OCI-LY7 (cell line): ENCODE data around the gene HAUS6. TPM values are rescaled to one million over a fixed set of nuclear protein-coding genes. Genes with fewer than 3 reads are reported as not detected.

Experiments
- BruUV-seq: library from RNA; stranded (reverse); fragments of 400-500 nt; replicated peaks from 2 replicates; lab custom pipeline; 2021; lab: Mats Ljungman, UMichigan
- CTCF ChIA-PET: fragments of 300-600 bp; sonication (Branson Sonifier 250); formaldehyde crosslinking; loops from one replicate; lab custom pipeline; 2022; ENCODE audit warnings: antibody characterized with exemption; ENCODE audit not compliant: unreplicated experiment; lab: Charles Lee
- POLR2A ChIA-PET: fragments of 300-600 bp; sonication (Branson Sonifier 250); formaldehyde crosslinking; loops from one replicate; lab custom pipeline; 2022; ENCODE audit warnings: antibody characterized with exemption; lab: Charles Lee
- DNase-seq: peaks from one replicate; pipeline ENCODE4 v3.0.0-alpha.2; 2015; ENCODE audit warnings: low spot score
- H2AFZ ChIP-seq: fragments of 200-600 bp; sonication (generic), shearing (Covaris generic); 2 replicates; pipeline ENCODE4 v1.6.1; 2014; ENCODE audit warnings: mild to moderate bottlenecking, antibody characterized with exemption, low read length, moderate library complexity
- H3K27ac ChIP-seq: fragments of 200-600 bp; sonication (generic); 2 replicates; pipeline ENCODE4 v1.5.1; 2014; ENCODE audit warnings: mixed run types, low read depth, mild to moderate bottlenecking, moderate library complexity, low read length, inconsistent platforms; ENCODE audit not compliant: poor library complexity, severe bottlenecking
- H3K36me3 ChIP-seq: fragments of 200-600 bp; sonication (generic); 2 replicates; pipeline ENCODE4 v1.6.1; 2014; ENCODE audit warnings: mild to moderate bottlenecking, antibody characterized with exemption, low read length, moderate library complexity, mixed read lengths; ENCODE audit not compliant: insufficient read depth
- H3K4me1 ChIP-seq: fragments of 200-600 bp; sonication (generic); 2 replicates; pipeline ENCODE4 v1.5.1; 2014; ENCODE audit warnings: mild to moderate bottlenecking, low read length; ENCODE audit not compliant: insufficient read depth, poor library complexity, severe bottlenecking
- H3K4me2 ChIP-seq: fragments of 200-600 bp; sonication (generic); 2 replicates; pipeline ENCODE4 v1.6.1; 2014; ENCODE audit warnings: mild to moderate bottlenecking, low read length
- H3K4me3 ChIP-seq: fragments of 200-600 bp; sonication (generic); 2 replicates; pipeline ENCODE4 v1.5.1; 2014; ENCODE audit warnings: mild to moderate bottlenecking, low read depth, low read length; ENCODE audit not compliant: poor library complexity, severe bottlenecking
- H3K79me2 ChIP-seq: fragments of 200-600 bp; sonication (generic); 2 replicates; pipeline ENCODE4 v1.6.1; 2016; ENCODE audit warnings: low read depth, mild to moderate bottlenecking, low read length, moderate library complexity, mixed read lengths; ENCODE audit not compliant: insufficient read depth
- H3K9me2 ChIP-seq: fragments of 200-600 bp; sonication (generic); 2 replicates; pipeline ENCODE4 v1.6.1; 2016; ENCODE audit warnings: mild to moderate bottlenecking, low read length, mixed read lengths; ENCODE audit not compliant: insufficient read depth
- H3K9me3 ChIP-seq: fragments of 200-600 bp; sonication (generic); 2 replicates; pipeline ENCODE4 v1.6.1; 2014; ENCODE audit warnings: mild to moderate bottlenecking, mixed run types, low read length, mixed read lengths
- H4K20me1 ChIP-seq: fragments of 200-600 bp; sonication (generic); 2 replicates; pipeline ENCODE4 v1.6.1; 2014; ENCODE audit warnings: mild to moderate bottlenecking, antibody characterized with exemption, low read length, moderate library complexity, mixed read lengths; ENCODE audit not compliant: insufficient read depth
- CTCF ChIP-seq: fragments of 200-600 bp; sonication (generic); conservative IDR thresholded peaks from 2 replicates; pipeline ENCODE4 v1.5.1; 2014; ENCODE audit warnings: mild to moderate bottlenecking, antibody characterized with exemption, low read length, moderate library complexity, mixed read lengths
- EZH2phosphoT487 ChIP-seq: fragments of 200-600 bp; sonication (generic); IDR thresholded peaks from 2 replicates; pipeline ENCODE4 v1.6.1; 2018; ENCODE audit warnings: low read depth, borderline replicate concordance, mild to moderate bottlenecking, mixed run types, antibody characterized with exemption, low read length, moderate library complexity, mixed read lengths
- intact Hi-C: fragments of 100-400 bp; cut with micrococcal nuclease; formaldehyde crosslinking; loops from one replicate; pipeline ENCODE4 v1.10.0; 2022; ENCODE audit not compliant: unreplicated experiment
- total RNA-seq, 2 experiments: library from RNA; depleted of rRNA in 1 of 2; stranded (reverse); fragments of >200 nt in 1 of 2; shearing (Covaris generic) in 1 of 2; gene quantifications; 2 replicates each; pipeline ENCODE4 v1.2.3, GENCODE V29; 2014 to 2022

HAUS6 gene
- total RNA-seq, 2 experiments from 2014 or later = 25.7 to 31.5 TPM

- Histone ChIP-seq H3K9me2 (no peaks in the 10 kb centered on the region), H4K20me1 (no peaks in the 10 kb centered on the region), H3K4me3 (no peak overlapping the region), H3K4me2 (no peak overlapping the region), H3K27ac (no peak overlapping the region), H3K9me3 (0 out of 2 replicates have a peak, but pooled peaks cover 4% of the 10 kb centered on the region), H2AFZ (no peak overlapping the region), H3K36me3 (peaks cover 96% of the 10 kb centered on the region), H3K79me2 (no peaks in the 10 kb centered on the region), H3K4me1 (no peaks in the 10 kb centered on the region)
- TSS peak; percentile 14 for BruUV-seq
- POLR2A ChIA-PET = interaction anchor here (0.6 kb wide), 1 partner anchor 18 kb away, joined by 3 read pairs; no protein-coding TSS in a partner anchor
- no peak for DNase-seq
- intact Hi-C loops = no loop called here
- CTCF ChIA-PET = no interaction called here
- TF ChIP-seq EZH2phosphoT487 (no peak), CTCF (no peak)
Observed at GRCh38 chr9:19074836-19075235, 27.9 kb downstream of the HAUS6 start.

- DNase-seq = no peak
- Histone ChIP-seq H3K36me3 (peaks cover 98% of the 10 kb centered on the region), H3K4me2 (no peak overlapping the region), H4K20me1 (no peaks in the 10 kb centered on the region), H3K9me3 (0 out of 2 replicates have a peak, but pooled peaks cover 4% of the 10 kb centered on the region), H3K4me1 (no peaks in the 10 kb centered on the region), H3K27ac (no peak overlapping the region), H3K79me2 (no peaks in the 10 kb centered on the region), H3K9me2 (no peaks in the 10 kb centered on the region), H2AFZ (no peak overlapping the region), H3K4me3 (no peak overlapping the region)
- CTCF ChIA-PET = no interaction called here
- no TSS peak for BruUV-seq
- intact Hi-C loops = no loop called here
- TF ChIP-seq EZH2phosphoT487 (no peak), CTCF (no peak)
- POLR2A ChIA-PET = interaction anchor here (0.6 kb wide), 1 partner anchor 18 kb away, joined by 3 read pairs; no protein-coding TSS in a partner anchor
Observed at GRCh38 chr9:19074229-19074628, 28.5 kb downstream of the HAUS6 start.

GRCh38 chr9:19057033-19057432 lies 45.7 kb downstream of the HAUS6 start:
- Histone ChIP-seq H3K79me2 (no peaks in the 10 kb centered on the region), H3K4me3 (no peak overlapping the region), H4K20me1 (no peaks in the 10 kb centered on the region), H3K4me1 (no peaks in the 10 kb centered on the region), H3K9me2 (no peaks in the 10 kb centered on the region), H2AFZ (no peak overlapping the region), H3K9me3 (no peaks in the 10 kb centered on the region), H3K27ac (no peak overlapping the region), H3K4me2 (no peak overlapping the region), H3K36me3 (peaks cover 66% of the 10 kb centered on the region)
- ChIA-PET POLR2A (interaction anchor here (1.1 kb wide), 1 partner anchor 10 kb away, joined by 3 read pairs; no protein-coding TSS in a partner anchor), CTCF (interaction anchor here (1.2 kb wide), 1 partner anchor 117 kb away, joined by 3 read pairs; no protein-coding TSS in a partner anchor)
- no peak for DNase-seq
- no TSS peak for BruUV-seq
- intact Hi-C loops = no loop called here
- TF ChIP-seq EZH2phosphoT487 = no peak
- TF ChIP-seq CTCF = no peak
